GM19025 (cell line): ENCODE results near the gene TAOK1.

Experiments used
- ATAC-seq: cut with Tn5 transposase; IDR thresholded peaks from one replicate; pipeline ENCODE4 v1.9.1; 2021; ENCODE audit warnings: mild to moderate bottlenecking, low read depth, moderate library complexity; ENCODE audit not compliant: unreplicated experiment

Gene TAOK1

DNA sequence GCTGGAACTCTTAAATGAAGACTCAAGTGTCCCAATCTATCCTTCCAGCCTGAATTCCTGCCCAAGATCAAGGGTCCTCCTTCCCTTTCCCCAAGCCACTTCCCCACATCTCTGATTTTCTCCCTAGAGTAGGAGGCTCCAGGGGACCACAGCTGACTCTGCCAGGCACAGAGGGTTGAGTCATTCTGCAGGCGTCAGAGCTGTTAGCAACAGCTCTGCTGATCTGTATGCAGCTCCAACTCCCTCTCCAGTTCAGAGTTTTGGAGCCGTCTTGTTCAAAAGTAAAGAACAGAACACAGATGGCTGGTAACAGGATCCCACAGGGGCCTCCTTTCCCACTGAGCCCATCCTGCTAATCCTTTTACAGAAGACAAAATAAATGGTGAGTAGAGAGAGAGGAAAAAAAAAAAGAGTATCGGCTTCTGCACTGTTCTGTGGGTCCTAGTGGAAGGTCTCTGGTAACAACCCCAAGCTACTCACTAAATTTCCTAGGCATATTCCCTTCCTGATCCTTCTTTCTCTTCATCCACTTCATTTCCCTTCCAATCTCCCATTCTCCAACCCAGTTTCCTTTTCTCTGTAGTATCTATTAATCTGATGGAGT lies 13.4 kb upstream of the TAOK1 start:
- ATAC-seq, result no peak

DNA sequence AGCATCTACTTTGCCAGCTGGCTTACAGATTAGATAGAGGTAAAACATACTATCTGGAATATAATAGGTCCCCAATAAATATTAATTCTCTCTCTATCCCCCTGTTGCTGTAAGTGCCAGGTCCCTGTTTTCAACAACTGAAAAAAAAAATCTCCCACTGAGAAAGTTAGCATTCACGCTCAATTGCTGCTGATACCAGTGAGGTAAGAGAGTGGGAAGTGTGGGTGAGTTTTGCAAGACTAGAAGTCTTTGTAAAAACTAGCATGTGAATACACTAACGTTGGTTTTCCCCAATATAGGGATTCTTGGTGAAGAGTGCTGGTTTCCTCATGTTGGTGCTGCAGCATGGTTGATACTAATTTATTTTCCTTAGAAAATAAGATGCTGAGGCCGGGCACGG lies 11.7 kb upstream of the TAOK1 start:
- ATAC-seq, result no peak

GRCh38 chr17:29379084-29379991 lies 10.8 kb upstream of the TAOK1 start:
- no peak for ATAC-seq

GRCh38 chr17:29383686-29384085 lies 6.5 kb upstream of the TAOK1 start:
- no peak for ATAC-seq

GRCh38 chr17:29384901-29385300 lies 5.3 kb upstream of the TAOK1 start:
- ATAC-seq, result no peak

DNA sequence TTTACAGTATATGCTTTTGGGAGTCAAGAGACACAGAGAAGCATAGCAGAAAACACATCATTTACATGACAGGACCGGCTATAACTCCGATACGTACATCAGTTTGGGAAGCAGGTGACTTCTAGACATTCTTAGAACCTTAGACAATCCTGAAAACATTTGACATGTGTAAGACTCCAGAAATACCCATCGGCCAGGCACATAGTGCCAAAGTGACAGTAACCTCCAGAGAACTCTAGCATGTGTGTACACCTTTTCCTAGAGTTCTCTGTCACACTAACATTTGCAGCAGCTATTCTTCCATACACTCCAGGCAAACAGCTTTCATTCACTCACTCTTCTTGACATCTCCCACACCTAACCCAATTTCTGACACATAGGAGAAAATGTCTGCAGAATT lies 3.4 kb upstream of the TAOK1 start:
- ATAC-seq, result no peak

DNA sequence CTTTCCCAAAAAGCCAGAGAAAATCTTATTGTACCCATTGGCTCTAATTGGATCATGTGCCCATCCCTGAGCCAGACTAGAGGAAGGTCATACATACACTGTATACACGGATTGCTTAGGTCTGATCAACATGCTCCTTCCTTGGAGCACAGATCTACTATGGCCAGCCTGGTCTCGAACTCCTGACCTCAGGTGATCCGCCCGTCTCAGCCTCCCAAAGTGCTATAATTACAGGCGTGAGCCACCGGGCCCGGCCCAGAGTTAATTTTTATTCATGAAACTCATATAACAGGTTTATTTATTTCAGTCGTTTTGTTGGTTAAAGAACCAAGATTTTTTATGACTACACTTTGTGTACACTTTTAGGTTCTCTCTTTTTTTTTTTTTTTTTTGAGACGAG lies 1.2 kb upstream of the TAOK1 start:
- no peak for ATAC-seq

DNA sequence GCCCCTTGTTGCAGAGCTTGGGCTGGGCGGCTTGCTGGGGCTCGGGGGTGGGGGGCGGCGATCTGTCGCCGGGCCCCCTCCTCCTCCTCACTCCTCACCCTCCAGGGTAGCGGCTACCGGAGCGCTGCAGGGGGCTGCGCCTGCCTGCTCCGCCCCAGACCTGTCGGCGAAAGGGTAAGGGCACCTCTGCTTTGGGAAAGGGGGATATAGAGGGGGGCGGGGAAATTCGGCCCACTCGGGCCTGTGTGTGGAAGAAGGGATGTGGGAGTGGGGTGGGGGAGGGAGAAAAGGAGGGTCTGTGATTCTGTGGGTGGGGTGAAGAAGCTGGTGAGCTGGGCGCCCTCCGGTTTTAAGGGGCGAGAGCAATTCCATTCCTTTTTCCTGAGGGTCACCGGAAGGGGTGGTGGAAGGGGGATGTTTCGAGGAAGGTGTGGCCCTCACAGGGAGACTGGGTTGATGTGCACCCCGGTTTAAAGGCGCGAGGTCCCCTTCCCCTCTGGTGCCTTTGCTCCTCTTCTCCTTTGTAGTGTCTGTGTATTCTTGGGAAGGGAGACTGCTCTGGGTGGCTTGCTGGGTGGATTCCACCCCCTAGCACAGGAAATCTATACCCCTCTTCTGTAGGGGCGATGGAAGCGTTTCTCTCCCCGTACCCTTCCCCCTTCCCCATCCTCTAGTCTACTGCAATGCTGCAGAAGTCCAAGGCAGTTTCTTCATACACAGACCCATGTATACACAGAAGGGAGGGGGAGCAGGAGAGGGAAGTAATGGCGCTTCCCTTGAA lies 878 bp downstream of the TAOK1 start:
- ATAC-seq, result peak; percentile 19

DNA sequence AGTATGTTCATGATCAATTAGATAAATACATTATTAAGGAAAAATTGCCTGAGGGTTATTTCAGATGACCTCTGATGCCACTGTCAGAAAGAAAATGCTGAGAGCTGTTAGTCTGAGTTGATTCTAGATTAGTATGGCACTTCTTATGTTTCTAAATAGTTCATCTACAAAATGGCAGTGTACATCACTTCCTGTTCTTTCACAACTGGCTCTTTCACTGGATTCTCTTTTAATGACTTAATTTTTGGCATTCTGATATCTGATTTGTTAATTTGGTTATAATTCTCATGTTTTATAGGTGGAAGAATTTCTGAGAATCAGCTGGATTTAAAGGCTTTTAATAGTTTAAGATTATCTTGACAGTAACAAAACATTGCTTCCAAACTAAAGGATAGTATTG lies 3.3 kb downstream of the TAOK1 start:
- no peak for ATAC-seq

DNA sequence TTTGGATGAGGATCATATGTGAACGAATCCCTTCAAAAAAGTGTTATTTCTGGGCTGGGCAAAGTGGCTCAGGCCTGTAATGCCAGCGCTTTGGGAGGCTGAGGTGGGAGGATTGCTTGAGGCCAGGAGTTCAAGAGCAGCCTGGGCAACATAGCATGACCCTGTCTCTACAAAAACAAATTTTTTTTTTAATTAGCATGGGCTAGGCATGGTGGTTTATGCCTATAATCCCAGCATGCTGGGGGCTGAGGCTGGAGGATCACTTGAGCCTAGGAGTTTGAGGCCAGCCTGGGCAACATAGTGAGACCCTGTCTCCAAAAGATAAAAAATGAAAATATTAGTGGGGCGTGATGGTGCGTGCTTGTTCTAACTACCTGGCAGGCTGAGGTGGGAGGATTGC lies 4.6 kb downstream of the TAOK1 start:
- no peak for ATAC-seq

GRCh38 chr17:29396066-29396465 lies 5.9 kb downstream of the TAOK1 start:
- ATAC-seq, result no peak

DNA sequence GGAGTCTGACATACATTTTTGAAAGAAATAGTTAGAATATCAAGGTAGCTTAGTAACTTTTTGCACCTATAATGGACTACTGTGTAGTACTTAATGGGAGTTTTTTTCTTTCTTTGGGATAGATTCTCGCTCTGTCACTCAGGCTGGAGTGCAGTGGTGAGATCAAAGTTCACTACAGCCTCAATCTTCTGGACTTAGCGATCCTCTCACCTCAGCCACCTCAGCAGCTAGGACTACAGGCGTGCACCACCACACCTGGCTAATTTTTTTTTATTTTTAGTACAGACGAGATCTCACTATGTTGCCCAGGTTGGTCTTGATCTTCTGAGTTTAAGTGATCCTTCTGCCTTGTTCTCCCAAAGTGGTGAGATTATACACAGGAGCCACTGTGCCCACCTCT lies 9.5 kb downstream of the TAOK1 start:
- ATAC-seq, result no peak

DNA sequence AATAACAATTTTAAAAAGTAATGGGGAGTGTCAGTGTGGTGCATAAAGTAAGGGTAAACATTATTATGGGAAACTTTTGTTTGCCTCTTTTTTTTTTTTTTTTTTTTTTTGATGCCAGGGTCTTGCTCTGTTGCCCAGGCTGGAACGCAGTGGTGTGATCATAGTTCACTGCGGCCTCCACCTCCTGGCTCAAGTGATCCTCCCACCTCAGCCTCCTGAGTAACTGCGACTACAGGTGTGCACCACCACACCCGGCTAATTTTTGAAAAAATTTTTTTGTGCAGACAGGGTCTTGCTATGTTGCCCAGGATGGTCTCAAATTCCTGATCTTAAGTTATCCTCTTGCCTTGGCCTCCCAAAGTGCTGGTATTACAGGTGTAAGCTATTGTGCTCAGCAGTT lies 10.7 kb downstream of the TAOK1 start:
- no peak for ATAC-seq

DNA sequence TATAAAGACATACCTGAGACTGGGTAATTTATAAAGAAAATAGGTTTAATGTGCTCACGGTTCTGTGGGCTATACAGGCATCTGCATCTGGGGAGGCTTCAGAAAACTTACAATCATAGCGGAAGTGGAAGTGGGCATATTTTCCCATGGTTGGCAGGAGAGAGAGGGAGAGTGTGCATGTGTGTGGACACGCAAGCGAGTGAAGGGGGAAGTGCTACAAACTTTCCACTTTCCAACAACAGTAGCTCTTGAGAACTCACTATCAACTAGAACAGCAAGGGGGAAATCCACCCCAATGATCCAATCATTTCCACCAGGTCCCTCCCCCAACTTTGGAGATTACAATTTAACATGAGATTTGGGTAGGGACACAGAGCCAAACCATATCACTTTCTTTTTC lies 11.1 kb downstream of the TAOK1 start:
- ATAC-seq, result no peak

GRCh38 chr17:29407856-29408255 lies 17.7 kb downstream of the TAOK1 start:
- ATAC-seq, result no peak

GRCh38 chr17:29409963-29410362 lies 19.8 kb downstream of the TAOK1 start:
- no peak for ATAC-seq

DNA sequence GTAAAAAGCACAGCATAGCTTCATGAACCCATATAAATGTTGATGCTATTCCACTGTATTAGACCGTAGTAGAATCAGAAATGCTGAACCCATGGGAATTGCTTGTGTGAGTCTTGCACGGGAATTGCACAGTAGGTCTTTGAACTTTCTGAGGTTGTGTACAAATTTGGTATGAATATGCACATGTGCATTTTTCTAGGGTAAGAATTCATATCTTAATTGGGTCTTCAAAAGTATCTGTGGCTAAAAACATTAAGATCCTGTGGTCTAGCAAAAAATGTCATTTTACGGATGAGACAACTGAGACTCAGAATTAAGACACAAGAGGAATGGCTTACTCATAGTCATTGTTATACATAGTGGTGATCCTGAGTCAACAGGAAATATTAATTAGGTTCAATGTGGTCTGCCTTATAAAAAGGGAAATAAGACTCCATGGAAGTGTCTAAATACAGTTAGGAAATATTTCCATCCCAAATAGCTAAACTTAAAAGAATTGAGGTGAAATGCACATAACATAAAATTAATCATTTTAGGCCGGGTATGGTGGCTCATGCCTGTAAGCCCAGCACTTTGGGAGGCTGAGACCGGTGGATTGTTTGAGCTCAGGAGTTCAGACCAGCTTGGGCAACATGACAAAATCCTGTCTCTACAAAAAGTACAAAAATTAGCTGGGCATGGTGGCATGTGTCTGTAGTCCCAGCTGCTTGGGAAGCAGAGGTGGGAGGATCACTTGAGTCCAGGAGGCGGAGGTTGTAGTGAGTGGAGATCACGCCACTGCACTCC lies 22.8 kb downstream of the TAOK1 start:
- ATAC-seq, result no peak

- no peak for ATAC-seq
Observed at GRCh38 chr17:29420128-29420527, 30.0 kb downstream of the TAOK1 start.

DNA sequence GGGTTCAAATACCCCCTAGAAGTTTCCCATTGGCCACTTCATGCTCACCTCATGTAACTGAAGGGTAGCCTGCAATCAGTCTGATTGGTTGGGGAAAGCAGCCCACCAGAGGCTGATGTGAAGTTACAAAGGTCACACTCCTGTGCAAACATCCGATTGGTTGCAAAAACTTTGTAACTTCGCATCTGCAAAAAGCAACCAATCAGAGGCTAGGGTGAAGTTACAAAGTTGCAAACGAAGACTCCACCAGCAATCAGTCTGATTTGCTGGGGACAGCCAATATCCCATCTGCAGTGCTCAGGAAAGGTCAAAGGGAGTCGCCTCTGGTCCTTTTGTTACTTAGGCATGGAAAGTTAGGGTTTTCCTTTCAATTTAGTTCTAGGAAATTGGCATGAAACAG lies 40.1 kb downstream of the TAOK1 start:
- no peak for ATAC-seq

DNA sequence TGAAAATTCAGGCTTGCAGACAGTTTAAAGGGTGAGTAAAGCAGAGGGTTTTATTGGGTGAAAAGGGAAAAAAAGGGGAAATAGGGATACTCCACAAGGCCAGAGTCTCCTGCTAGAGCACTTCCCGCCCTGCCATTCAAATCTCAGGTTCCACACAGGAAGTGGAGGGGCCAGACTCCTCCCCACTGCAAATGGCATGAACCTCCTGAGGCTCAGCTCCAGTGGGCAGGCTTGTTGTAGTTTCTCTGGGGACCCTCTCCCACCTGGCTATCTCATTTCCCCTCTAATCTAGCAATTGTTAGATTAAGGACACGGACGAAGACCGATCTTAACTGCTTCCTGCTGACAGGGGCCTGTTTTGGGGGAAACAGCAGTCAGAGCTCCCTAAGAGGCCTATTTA lies 43.4 kb downstream of the TAOK1 start:
- ATAC-seq, result no peak

GRCh38 chr17:29434550-29434949 lies 44.4 kb downstream of the TAOK1 start:
- ATAC-seq, result no peak
